Upper lobe of left lung (tissue), 6 donors: ENCODE measurements around the gene ISL2. TPM values are rescaled to one million over a fixed set of nuclear protein-coding genes. Genes with fewer than 3 reads are reported as not detected.

ENCODE experiments used
- ATAC-seq, 2 donors: fragments of 200-7000 bp; cut with Tn5 transposase; one replicate each; pipeline ENCODE4 v1.9.1; 2022; ENCODE audit warnings: mild to moderate bottlenecking in 2 of 2, moderate library complexity in 2 of 2; ENCODE audit not compliant: low FRiP score in 2 of 2
- DNase-seq, 2 donors: peaks; one replicate each; pipeline ENCODE4 v3.0.0-alpha.2; 2019 to 2020
- H3K27ac ChIP-seq, 4 donors: fragments of 200-600 bp; sonication (generic); one replicate each; pipeline ENCODE4 v1.5.1; 2016 to 2019
- H3K27me3 ChIP-seq, 4 donors: fragments of 200-600 bp; sonication (generic); one replicate each; pipeline ENCODE4 v1.5.1; 2017 to 2019
- H3K36me3 ChIP-seq, 4 donors: fragments of 200-600 bp; sonication (generic); one replicate each; pipeline ENCODE4 v1.5.1; 2016 to 2019
- H3K4me1 ChIP-seq, 4 donors: fragments of 200-600 bp; sonication (generic); one replicate each; pipeline ENCODE4 v1.5.1; 2018 to 2019
- H3K4me3 ChIP-seq, 4 donors: fragments of 200-600 bp; sonication (generic); one replicate each; pipeline ENCODE4 v1.5.1; 2017 to 2019; ENCODE audit warnings: mild to moderate bottlenecking in 2 of 4, moderate library complexity in 1 of 4
- H3K9me3 ChIP-seq, 4 donors: fragments of 200-600 bp; sonication (generic); one replicate each; pipeline ENCODE4 v1.5.1; 2018 to 2019
- CTCF ChIP-seq, 6 experiments: fragments of 450-650 bp in 4 of 6; fragments of 200-600 bp in 2 of 6; sonication (generic) in 2 of 6; IDR thresholded peaks; one replicate each; pipeline ENCODE4 v1.5.1; 2016 to 2019; ENCODE audit warnings: antibody characterized with exemption in 6 of 6
- EP300 ChIP-seq, 4 donors: sonication (generic); formaldehyde crosslinking; IDR thresholded peaks; one replicate each; pipeline ENCODE4 v1.5.1; 2017; ENCODE audit warnings: antibody characterized with exemption in 4 of 4, control low read depth in 2 of 4
- POLR2A ChIP-seq, 4 donors: fragments of 450-650 bp; IDR thresholded peaks; one replicate each; pipeline ENCODE4 v1.5.1; 2016 to 2017; ENCODE audit warnings: antibody characterized with exemption in 4 of 4, mild to moderate bottlenecking in 2 of 4
- POLR2AphosphoS5 ChIP-seq, 2 donors: sonication (generic); formaldehyde crosslinking; IDR thresholded peaks; one replicate each; pipeline ENCODE4 v1.5.1; 2017; ENCODE audit warnings: antibody characterized with exemption in 2 of 2
- WGBS, 2 donors: methylation state at CpG; one replicate each; pipeline ENCODE4 v1.1.5; 2017 to 2018; 5-methylcytosine and 5-hydroxymethylcytosine counted together
- total RNA-seq, 6 donors: library from RNA; depleted of rRNA in 4 of 6; stranded (reverse); fragments of >200 nt in 4 of 6; gene quantifications; one replicate each; pipeline versions ENCODE4 v1.1.0 to v1.2.1, GENCODE V29; 2016 to 2021
- donor health status: DM: no; HTN: no; CAD: no; lungs with moderate emphysema.
- donor health status: DM: no; HTN: yes; CAD: no; lungs with severe emphysema.

ISL2 gene
- total RNA-seq, 6 donors from 2014 or later = 0.34 to 1.8 (median 0.47) TPM; not detected in 2

GRCh38 chr15:76327191-76328105 is 9.1 kb upstream of the ISL2 start:
- WGBS, 2 donors = 83 to 86% methylated on average over 8 of the region's 8 CpGs
- Histone ChIP-seq H3K27me3 (no peaks in the 10 kb centered on the region), H3K9me3 (no peaks in the 10 kb centered on the region), H3K27ac (no peak overlapping the region), H3K4me1 (no peaks in the 10 kb centered on the region), H3K4me3 (no peak overlapping the region), H3K36me3 (no peaks in the 10 kb centered on the region)
- TF ChIP-seq EP300 (IDR thresholded peaks at IDR 0.05) = no peak
- TF ChIP-seq POLR2AphosphoS5 (IDR thresholded peaks at IDR 0.05) = no peak
- TF ChIP-seq CTCF (IDR thresholded peaks at IDR 0.05) = no peak
- TF ChIP-seq POLR2A (IDR thresholded peaks at IDR 0.05) = no peak
- DNase-seq = no peak
- ATAC-seq = no peak

- DNase-seq (no peak), ATAC-seq (no peak)
- no peaks in the 10 kb centered on the region for H3K27me3 ChIP-seq
- H3K27ac ChIP-seq = no peak overlapping the region
- no peak for TF ChIP-seq POLR2A (IDR thresholded peaks at IDR 0.05)
- no peak for TF ChIP-seq EP300 (IDR thresholded peaks at IDR 0.05)
- TF ChIP-seq POLR2AphosphoS5 (IDR thresholded peaks at IDR 0.05) = no peak
- no peak for TF ChIP-seq CTCF (IDR thresholded peaks at IDR 0.05)
- no peaks in the 10 kb centered on the region for H3K4me1 ChIP-seq
- WGBS, 2 donors = 86% methylated on average over 8 of the region's 8 CpGs
- no peaks in the 10 kb centered on the region for H3K9me3 ChIP-seq
- no peak overlapping the region for H3K4me3 ChIP-seq
- no peaks in the 10 kb centered on the region for H3K36me3 ChIP-seq
These were observed 8.4 kb upstream of the ISL2 start for GRCh38 chr15:76328106-76328696.

- no peak for TF ChIP-seq POLR2A (IDR thresholded peaks at IDR 0.05)
- TF ChIP-seq POLR2AphosphoS5 (IDR thresholded peaks at IDR 0.05) = no peak
- TF ChIP-seq CTCF (IDR thresholded peaks at IDR 0.05) = no peak
- no peak for TF ChIP-seq EP300 (IDR thresholded peaks at IDR 0.05)
- WGBS, 2 donors = 85 to 89% methylated on average over 4 of the region's 4 CpGs
- no peak for ATAC-seq
- DNase-seq = no peak
- Histone ChIP-seq H3K4me1 (no peaks in the 10 kb centered on the region), H3K36me3 (no peaks in the 10 kb centered on the region), H3K27me3 (peaks cover 0 to 2% (median 0%) of the 10 kb centered on the region in 4 donors), H3K9me3 (no peaks in the 10 kb centered on the region), H3K4me3 (no peak overlapping the region), H3K27ac (no peak overlapping the region)
These were observed 7.6 kb upstream of the ISL2 start for GRCh38 chr15:76328958-76329357.

DNA sequence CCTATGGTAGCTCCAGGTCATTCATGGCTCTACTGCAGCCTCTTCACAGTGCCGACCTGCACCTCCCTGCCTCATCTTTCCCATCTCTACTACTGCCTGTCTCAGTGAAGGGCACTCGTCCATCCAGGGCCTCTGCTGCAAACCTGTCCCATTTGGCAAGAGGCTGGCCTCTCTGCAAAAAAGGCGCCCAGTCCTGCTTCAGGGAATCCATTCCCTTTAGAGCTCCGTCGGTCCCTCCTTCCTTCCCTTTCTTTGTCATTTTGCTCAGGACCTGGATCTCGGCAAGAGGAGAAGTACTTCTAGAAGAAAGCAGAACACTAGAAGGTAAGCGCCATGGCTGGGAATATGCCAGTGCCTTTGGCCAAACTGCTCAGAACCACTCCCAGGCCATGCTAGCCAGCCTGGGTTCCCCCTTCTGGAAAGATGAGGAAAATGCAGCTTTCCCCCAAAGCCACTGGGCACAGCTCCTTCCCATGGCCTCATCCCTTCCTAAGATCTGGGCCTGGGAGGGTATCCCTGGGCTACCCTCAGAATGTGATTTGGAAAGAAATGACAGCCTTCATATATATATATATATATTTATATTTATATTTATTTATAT is 6.4 kb upstream of the ISL2 start:
- Histone ChIP-seq H3K9me3 (no peaks in the 10 kb centered on the region), H3K36me3 (no peaks in the 10 kb centered on the region), H3K4me3 (no peak overlapping the region), H3K27me3 (peaks cover 0 to 11% (median under 1%) of the 10 kb centered on the region in 4 donors), H3K27ac (no peak overlapping the region), H3K4me1 (peaks cover 0 to 2% (median under 1%) of the 10 kb centered on the region in 4 donors)
- peak; percentile 9 to 49 (median 42) for TF ChIP-seq CTCF (IDR thresholded peaks at IDR 0.05)
- TF ChIP-seq EP300 (IDR thresholded peaks at IDR 0.05) = no peak
- no peak for DNase-seq
- WGBS, 2 donors = 70 to 71% methylated on average over 7 of the region's 7 CpGs
- ATAC-seq = peak; percentile 65 to 86
